Astrocyte of the cerebellum (primary cell): Measurements from ENCODE around the gene GMPS.

Experiments used
- DNase-seq: peaks from one replicate; pipeline ENCODE4 v3.0.0-alpha.2; 2011; ENCODE audit warnings: low read depth
- H3K4me3 ChIP-seq: 2 replicates; pipeline ENCODE4 v1.5.1; 2011; ENCODE audit warnings: mild to moderate bottlenecking, low read depth, low read length, moderate library complexity
- in situ Hi-C: cut with HindIII; loops from 2 replicates; pipeline ENCODE4 v1.10.0; 2017; ENCODE audit warnings: low sequenced_read_pairs
- TF ChIP-seq, protein P1 (sequence below): IDR thresholded peaks from 2 replicates; pipeline ENCODE4 v1.5.1; 2012; ENCODE audit warnings: low read length, low read depth, moderate library complexity, mild to moderate bottlenecking; ENCODE audit errors: missing control alignments

The GMPS gene

DNA sequence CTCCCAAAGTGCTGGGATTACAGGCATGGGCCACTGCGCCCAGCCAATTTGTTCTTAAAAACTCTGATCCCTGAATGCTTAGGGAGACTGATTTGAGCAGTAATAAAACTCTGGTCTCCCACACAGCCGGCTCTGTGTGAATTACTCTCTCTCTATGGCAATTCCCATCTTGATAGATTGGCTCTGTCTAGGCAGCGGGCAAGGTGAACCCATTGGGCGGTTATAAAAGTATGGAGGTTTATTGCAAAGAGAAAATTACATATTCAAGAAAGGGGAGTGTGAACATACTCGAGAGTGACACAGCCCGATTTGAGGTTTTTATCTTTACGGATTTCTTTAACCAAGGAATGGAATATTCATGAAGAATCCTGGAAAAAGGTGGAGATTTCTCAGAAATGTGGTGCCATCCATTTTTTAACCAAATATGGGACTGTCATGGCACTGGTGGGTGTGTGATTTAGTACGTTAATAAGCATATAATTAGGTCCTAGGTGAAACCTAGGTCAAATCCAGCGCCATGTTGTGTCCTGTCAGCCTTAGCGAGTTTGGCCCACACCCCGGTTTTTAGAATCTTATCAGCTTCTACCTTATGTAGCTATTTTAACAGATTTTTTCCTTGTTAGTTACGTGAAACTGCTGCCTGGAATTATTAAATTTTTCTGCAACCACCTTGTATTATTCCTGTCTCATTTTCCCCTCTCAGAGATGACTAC lies 7.2 kb upstream of the GMPS start:
- TF ChIP-seq, protein P1, sequence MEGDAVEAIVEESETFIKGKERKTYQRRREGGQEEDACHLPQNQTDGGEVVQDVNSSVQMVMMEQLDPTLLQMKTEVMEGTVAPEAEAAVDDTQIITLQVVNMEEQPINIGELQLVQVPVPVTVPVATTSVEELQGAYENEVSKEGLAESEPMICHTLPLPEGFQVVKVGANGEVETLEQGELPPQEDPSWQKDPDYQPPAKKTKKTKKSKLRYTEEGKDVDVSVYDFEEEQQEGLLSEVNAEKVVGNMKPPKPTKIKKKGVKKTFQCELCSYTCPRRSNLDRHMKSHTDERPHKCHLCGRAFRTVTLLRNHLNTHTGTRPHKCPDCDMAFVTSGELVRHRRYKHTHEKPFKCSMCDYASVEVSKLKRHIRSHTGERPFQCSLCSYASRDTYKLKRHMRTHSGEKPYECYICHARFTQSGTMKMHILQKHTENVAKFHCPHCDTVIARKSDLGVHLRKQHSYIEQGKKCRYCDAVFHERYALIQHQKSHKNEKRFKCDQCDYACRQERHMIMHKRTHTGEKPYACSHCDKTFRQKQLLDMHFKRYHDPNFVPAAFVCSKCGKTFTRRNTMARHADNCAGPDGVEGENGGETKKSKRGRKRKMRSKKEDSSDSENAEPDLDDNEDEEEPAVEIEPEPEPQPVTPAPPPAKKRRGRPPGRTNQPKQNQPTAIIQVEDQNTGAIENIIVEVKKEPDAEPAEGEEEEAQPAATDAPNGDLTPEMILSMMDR = no peak
- in situ Hi-C loops = no loop called here
- H3K4me3 ChIP-seq = no peak overlapping the region

DNA sequence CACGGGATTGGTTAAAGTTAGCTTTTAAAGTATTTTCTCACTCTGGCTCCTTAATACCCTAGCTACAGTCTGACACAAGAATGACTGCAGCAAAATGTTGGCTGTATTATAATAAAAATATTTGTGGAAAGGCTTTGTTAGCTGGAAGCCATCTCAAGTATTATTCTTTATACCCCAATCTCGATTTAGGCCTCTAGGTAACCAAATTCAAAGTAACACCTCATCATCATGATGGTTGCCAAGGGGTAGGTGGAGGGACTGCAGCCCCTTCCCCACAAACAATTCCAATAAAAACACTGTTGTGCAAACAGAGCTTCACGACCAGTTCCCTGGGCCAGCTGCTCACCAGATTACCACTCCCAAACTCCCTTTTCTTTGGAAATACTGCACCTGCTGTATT lies 759 bp upstream of the GMPS start:
- in situ Hi-C loops = no loop called here
- TF ChIP-seq, protein P1 = no peak
- no peak for DNase-seq
- peak overlapping the region; percentile 43 for H3K4me3 ChIP-seq

More for the DNA sequence above, 7.2 kb upstream of the GMPS start:
- no peak for DNase-seq

DNA sequence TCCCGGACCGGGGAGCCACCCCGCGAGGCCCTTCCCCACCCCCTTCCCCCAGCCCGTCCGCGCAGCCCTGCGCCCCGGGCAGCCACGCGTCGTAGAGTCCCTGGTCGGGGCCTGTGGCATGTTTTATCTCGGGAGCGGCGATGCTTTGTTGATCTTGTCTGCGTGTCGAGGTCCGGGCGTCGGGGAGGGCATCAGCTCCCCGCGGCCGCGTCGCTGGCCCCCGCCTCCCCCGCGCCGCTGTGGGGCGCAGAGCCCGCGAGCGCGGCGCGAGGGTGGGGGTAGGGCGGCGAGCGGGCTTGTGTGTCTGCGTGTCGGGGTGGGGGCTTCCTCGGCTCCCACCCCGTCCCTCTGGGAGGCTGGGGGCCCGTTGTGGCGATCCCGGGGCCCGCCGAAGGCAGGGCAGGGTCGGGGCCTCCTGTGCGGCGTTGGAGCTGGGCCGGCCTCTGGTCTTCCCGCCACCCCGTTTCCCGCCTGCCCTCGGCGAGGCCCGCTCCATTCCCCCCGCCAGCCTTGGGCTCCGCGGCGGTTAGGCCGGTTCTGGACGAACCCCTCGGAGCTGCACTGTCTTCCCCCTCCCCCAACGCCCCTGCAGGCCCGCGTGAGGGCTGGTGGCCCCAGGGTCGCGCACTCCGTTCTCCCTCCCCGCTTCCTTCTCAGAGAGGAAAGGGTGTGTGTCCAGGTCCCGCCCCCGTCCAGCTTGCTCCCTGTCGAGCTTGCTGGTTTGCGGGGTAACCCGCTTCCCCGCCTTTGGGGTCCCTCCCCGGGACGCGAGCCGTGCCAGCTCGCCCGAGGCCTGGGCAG lies 695 bp downstream of the GMPS start:
- in situ Hi-C loops = no loop called here
- peak overlapping the region; percentile 92 for H3K4me3 ChIP-seq
- DNase-seq = no peak
- TF ChIP-seq, protein P1 = no peak

DNA sequence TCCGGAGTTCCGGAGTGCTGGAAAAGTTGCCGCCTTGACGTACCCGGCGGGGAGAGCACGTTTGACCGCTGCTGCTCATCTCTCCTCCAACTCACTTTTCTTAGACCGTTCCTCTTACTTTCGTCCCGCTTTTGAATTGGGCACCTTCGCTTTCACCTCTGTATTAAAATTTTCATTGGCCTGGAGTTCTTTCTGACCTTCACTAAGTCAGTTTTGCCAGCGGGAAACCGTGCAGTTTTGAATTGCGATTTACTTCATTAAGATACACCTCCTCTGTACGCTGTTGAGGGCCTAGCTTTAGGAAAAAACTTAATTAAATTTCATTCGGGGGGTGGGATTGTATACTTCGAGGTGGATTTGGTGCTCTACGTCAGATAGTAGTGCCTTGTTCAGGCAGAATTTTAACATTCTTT lies 1.3 kb downstream of the GMPS start:
- TF ChIP-seq, protein P1 = no peak
- H3K4me3 ChIP-seq = peak overlapping the region; percentile 92
- in situ Hi-C loops = no loop called here
- DNase-seq = no peak

DNA sequence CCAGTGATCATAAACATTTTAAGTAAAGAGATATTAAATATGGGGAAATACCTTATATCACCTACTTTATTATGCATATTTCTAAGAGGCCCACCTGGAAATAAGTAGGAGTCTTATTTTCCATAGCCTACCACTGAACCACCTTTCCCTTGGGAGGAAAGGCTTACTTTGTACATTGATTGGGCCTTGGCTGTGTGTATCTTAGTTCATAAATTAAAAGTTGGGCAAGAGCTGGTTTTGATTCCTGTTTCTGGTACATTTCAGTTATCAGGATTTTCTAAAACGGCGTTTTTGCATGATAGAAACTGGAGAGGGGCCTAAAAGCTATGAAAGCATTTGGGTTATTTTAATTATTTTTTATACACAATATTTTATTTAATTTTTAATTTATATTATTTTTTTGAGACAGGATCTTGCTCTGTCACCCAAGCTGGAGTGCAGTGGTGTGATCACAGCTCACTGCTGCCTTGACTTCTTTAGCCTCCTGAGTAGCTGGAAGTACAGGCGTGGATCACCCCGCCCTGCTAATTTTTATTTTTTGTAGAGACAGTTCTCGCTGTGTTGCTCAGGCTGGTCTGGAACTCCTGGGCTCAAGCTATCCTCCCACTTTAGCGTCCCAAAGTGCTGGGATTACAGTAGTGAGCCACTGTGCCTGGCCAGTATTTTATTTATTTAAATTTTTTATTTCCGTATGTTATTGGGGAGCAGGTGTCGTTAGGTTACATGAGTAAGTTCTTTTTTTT lies 2.6 kb downstream of the GMPS start:
- in situ Hi-C loops = no loop called here
- TF ChIP-seq, protein P1 = no peak
- H3K4me3 ChIP-seq = no peak overlapping the region
- no peak for DNase-seq

DNA sequence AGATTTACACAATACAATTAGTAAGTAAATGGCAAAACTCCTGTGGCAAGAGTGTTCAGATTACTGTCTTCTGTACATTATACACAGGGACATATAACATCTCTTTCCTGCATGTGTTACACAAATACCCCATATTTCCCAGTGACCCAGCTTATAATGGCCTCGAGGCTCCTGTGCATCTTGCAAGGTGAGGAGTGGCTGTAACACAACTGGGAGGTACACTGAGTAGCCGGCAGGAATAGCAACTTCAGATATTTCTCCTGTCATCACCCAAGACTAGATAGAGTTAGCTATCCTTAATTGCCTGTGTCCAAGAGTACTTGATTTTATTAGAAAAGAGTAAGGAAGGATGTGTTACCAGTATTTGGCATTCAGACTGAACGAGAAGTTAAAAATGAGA lies 5.6 kb downstream of the GMPS start:
- no peak overlapping the region for H3K4me3 ChIP-seq
- DNase-seq = no peak
- in situ Hi-C loops = no loop called here
- TF ChIP-seq, protein P1 = no peak
